IMR-90 (cell line): ENCODE results near the gene RIPK3.

Experiments used
- BHLHE40 ChIP-seq: fragments of 150-350 bp; IDR thresholded peaks from 2 replicates; pipeline ENCODE4 v1.6.1; 2016; ENCODE audit warnings: mild to moderate bottlenecking, low read depth, low read length
- CTCF ChIP-seq: conservative IDR thresholded peaks from 2 replicates; pipeline ENCODE4 v1.5.1; 2012; ENCODE audit warnings: mild to moderate bottlenecking, low read depth, low read length, improper control_type of control experiment
- RFX5 ChIP-seq: IDR thresholded peaks from 2 replicates; pipeline ENCODE4 v1.8.0; 2012; ENCODE audit warnings: low read depth, mild to moderate bottlenecking, low read length, moderate library complexity

GRCh38 chr14:24372701-24373416, 33.1 kb upstream of the RIPK3 start:
- TF ChIP-seq RFX5 (no peak), CTCF (no peak), BHLHE40 (no peak)
